Prostate gland (tissue), 2 donors: ENCODE measurements around the gene FHIT.

ENCODE experiments used
- POLR2A ChIP-seq: fragments of 450-650 bp; IDR thresholded peaks from one replicate; pipeline ENCODE4 v1.6.1; 2016; ENCODE audit warnings: antibody characterized with exemption, mild to moderate bottlenecking
- TF ChIP-seq, protein P1 (sequence below), 4 experiments: fragments of 200-600 bp in 2 of 4; fragments of 450-650 bp in 2 of 4; sonication (generic) in 2 of 4; IDR thresholded peaks; 1 replicate in 3 of 4; 2 replicates in 1 of 4; pipeline ENCODE4 v1.5.1; 2016 to 2019; ENCODE audit warnings: antibody characterized with exemption in 4 of 4, mild to moderate bottlenecking in 2 of 4, moderate library complexity in 2 of 4

GRCh38 chr3:60764870-60765269 is 486.4 kb downstream of the FHIT start:
- TF ChIP-seq, protein P1, sequence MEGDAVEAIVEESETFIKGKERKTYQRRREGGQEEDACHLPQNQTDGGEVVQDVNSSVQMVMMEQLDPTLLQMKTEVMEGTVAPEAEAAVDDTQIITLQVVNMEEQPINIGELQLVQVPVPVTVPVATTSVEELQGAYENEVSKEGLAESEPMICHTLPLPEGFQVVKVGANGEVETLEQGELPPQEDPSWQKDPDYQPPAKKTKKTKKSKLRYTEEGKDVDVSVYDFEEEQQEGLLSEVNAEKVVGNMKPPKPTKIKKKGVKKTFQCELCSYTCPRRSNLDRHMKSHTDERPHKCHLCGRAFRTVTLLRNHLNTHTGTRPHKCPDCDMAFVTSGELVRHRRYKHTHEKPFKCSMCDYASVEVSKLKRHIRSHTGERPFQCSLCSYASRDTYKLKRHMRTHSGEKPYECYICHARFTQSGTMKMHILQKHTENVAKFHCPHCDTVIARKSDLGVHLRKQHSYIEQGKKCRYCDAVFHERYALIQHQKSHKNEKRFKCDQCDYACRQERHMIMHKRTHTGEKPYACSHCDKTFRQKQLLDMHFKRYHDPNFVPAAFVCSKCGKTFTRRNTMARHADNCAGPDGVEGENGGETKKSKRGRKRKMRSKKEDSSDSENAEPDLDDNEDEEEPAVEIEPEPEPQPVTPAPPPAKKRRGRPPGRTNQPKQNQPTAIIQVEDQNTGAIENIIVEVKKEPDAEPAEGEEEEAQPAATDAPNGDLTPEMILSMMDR (IDR thresholded peaks at IDR 0.05), result no peak
- TF ChIP-seq POLR2A, result no peak
